Spleen (tissue), 11 donors: ENCODE results near the gene CCL8. TPM values are rescaled to one million over a fixed set of nuclear protein-coding genes. Genes with fewer than 3 reads are reported as not detected.

ENCODE experiments used
- DNase-seq: peaks from one replicate; pipeline ENCODE4 v3.0.0-alpha.2; 2020
- H3K27ac ChIP-seq, 8 donors: fragments of 200-600 bp; sonication (generic) in 7 of 8; 1 replicate in 4 of 8; 2 replicates in 4 of 8; pipeline versions ENCODE4 v1.5.0 to v1.8.0; 2016 to 2021; ENCODE audit warnings: inconsistent platforms in 4 of 8, mild to moderate bottlenecking in 4 of 8, moderate library complexity in 1 of 8
- H3K27me3 ChIP-seq, 7 donors: fragments of 200-600 bp; sonication (generic) in 6 of 7; replicated peaks in 1 of 7; 1 replicate in 4 of 7; 2 replicates in 3 of 7; pipeline versions ENCODE4 v1.5.0 to v1.8.0; 2016 to 2021; ENCODE audit warnings: inconsistent platforms in 3 of 7, mild to moderate bottlenecking in 1 of 7
- H3K36me3 ChIP-seq, 6 donors: fragments of 200-600 bp; sonication (generic) in 5 of 6; 1 replicate in 4 of 6; 2 replicates in 2 of 6; pipeline versions ENCODE4 v1.5.0 to v1.8.0; 2016 to 2021; ENCODE audit warnings: inconsistent platforms in 2 of 6
- H3K4me1 ChIP-seq, 6 donors: fragments of 200-600 bp; sonication (generic) in 5 of 6; 1 replicate in 3 of 6; 2 replicates in 3 of 6; pipeline versions ENCODE4 v1.5.0 to v1.8.0; 2016 to 2021; ENCODE audit warnings: inconsistent platforms in 3 of 6
- H3K4me3 ChIP-seq, 8 donors: fragments of 200-600 bp; sonication (generic) in 7 of 8; 1 replicate in 4 of 8; 2 replicates in 4 of 8; pipeline versions ENCODE4 v1.5.0 to v1.8.0; 2016 to 2021; ENCODE audit warnings: inconsistent platforms in 4 of 8, mild to moderate bottlenecking in 4 of 8, moderate library complexity in 2 of 8
- H3K9me3 ChIP-seq, 8 donors: fragments of 200-600 bp; sonication (generic) in 7 of 8; 1 replicate in 4 of 8; 2 replicates in 4 of 8; pipeline versions ENCODE4 v1.5.0 to v1.8.0; 2016 to 2021; ENCODE audit warnings: inconsistent platforms in 4 of 8
- CTCF ChIP-seq, 11 experiments: fragments of 200-600 bp in 7 of 11; fragments of 450-650 bp in 4 of 11; sonication (generic) in 4 of 11; IDR thresholded peaks in 8 of 11; conservative IDR thresholded peaks in 3 of 11; 1 replicate in 7 of 11; 2 replicates in 4 of 11; pipeline versions ENCODE4 v1.4.0 to v1.8.0; 2016 to 2021; ENCODE audit warnings: antibody characterized with exemption in 11 of 11, inconsistent platforms in 4 of 11, mild to moderate bottlenecking in 1 of 11
- POLR2A ChIP-seq, 3 donors: fragments of 450-650 bp; IDR thresholded peaks; one replicate each; pipeline ENCODE4 v1.5.1; 2017; ENCODE audit warnings: antibody characterized with exemption in 3 of 3, mild to moderate bottlenecking in 1 of 3
- POLR2AphosphoS5 ChIP-seq, 3 donors: sonication (generic); formaldehyde crosslinking; IDR thresholded peaks; one replicate each; pipeline ENCODE4 v1.5.1; 2017; ENCODE audit warnings: antibody characterized with exemption in 3 of 3
- WGBS, 5 donors: extraction: QIAGEN DNeasy Blood & Tissue Kit in 3 of 5; methylation state at CpG; one replicate each; pipeline versions ENCODE4 v1.1.5 to v1.1.7; 2013 to 2018; 5-methylcytosine and 5-hydroxymethylcytosine counted together
- intact Hi-C: fragments of 100-400 bp; cut with DNase I; formaldehyde crosslinking; loops from one replicate; pipeline ENCODE4 v1.15.0; 2023; ENCODE audit warnings: low total_unique reads
- polyA plus RNA-seq, 3 donors: library from polyadenylated mRNA; stranded (reverse); fragments of 200-250 nt; gene quantifications; one replicate each; pipeline ENCODE4 v1.2.1, GENCODE V29; 2013
- total RNA-seq, 7 donors: library from RNA; depleted of rRNA in 3 of 7; stranded (reverse); fragments of >200 nt in 3 of 7; fragmentation: NEBNext Ultra II Directional in 4 of 7; extraction: Animal tissue kit (Norgen Biotek cat#: 25700) in 4 of 7; gene quantifications; one replicate each; pipeline versions ENCODE4 v1.1.0 to v1.2.1, GENCODE V29; 2016 to 2021
- donor health status: healthy with polysubstance abuse.
- donor health status: DM: no; HTN: no; CAD: no; lungs with moderate emphysema.
- donor health status: DM: no; HTN: no; CAD: no.
- donor health status: Bipolar disorder and iron deficiency.
- donor health status: healthy.
- donor health status: DM: no; HTN: no; CAD: no.
- donor health status: DM: yes; HTN: yes; CAD: no.

CCL8 gene
- total and polyA plus RNA-seq, 10 donors: 0.33 to 0.95 (median 0.48) TPM; not detected in 5

DNA sequence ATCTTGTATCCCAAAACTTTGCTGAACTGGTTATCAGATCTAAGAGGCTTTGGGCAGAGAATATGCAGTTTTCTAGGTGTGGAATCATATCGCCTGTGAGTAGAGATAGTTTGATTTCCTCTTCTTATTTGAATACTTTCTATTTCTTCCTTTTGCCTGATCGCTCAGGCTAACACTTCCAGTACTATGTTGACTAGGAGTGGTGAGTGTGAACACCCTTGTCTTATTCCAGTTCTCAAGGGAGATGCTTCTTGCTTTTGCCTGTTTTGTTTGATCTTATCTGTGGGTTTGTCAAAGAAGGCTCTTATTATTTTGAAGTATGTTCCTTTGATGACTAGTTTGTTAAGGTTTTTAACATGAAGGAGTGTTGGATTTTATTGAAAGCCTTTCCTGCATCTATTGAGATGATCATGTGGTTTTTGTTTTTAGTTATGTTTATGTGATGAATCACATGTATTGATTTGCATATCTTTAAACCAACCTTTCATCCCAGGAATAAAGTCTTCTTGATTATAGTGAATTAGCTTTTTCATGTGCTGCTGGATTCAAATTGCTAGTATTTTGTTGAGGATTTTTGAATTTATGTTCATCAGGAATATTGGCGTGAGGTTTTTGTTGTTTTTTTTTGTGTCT is 20.0 kb downstream of the CCL8 start:
- Histone ChIP-seq H3K9me3 (peaks cover 0 to 6% (median 0%) of the 10 kb centered on the region in 8 donors), H3K36me3 (no peaks in the 10 kb centered on the region), H3K4me1 (no peaks in the 10 kb centered on the region), H3K27ac (no peak overlapping the region), H3K4me3 (no peak overlapping the region), H3K27me3 (peaks cover 0 to 24% (median 0%) of the 10 kb centered on the region in 7 donors)
- DNase-seq: no peak
- 80 to 91% (median 90%) methylated on average over 3 of the region's 3 CpGs for WGBS, 5 donors
- intact Hi-C loops: no loop called here
- TF ChIP-seq POLR2A (IDR thresholded peaks at IDR 0.05) (no peak), POLR2AphosphoS5 (IDR thresholded peaks at IDR 0.05) (no peak), CTCF (IDR thresholded peaks at IDR 0.05 in 8 of 11, conservative IDR thresholded peaks at IDR 0.05 in 3 of 11) (no peak)

GRCh38 chr17:34341916-34342315 is 22.7 kb downstream of the CCL8 start:
- intact Hi-C loops: no loop called here
- 74 to 97% (median 95%) methylated on average over 2 of the region's 2 CpGs for WGBS, 5 donors

GRCh38 chr17:34347063-34347462 is 27.8 kb downstream of the CCL8 start:
- DNase-seq: no peak
- no peaks in the 10 kb centered on the region for H3K9me3 ChIP-seq
- no peaks in the 10 kb centered on the region for H3K36me3 ChIP-seq
- no peak overlapping the region for H3K27ac ChIP-seq
- intact Hi-C loops: no loop called here
- WGBS, 5 donors: 55 to 72% (median 62%) methylated on average over 4 of the region's 4 CpGs
- TF ChIP-seq POLR2AphosphoS5 (IDR thresholded peaks at IDR 0.05): no peak
- TF ChIP-seq CTCF (IDR thresholded peaks at IDR 0.05 in 8 of 11, conservative IDR thresholded peaks at IDR 0.05 in 3 of 11): no peak
- TF ChIP-seq POLR2A (IDR thresholded peaks at IDR 0.05): no peak
- no peaks in the 10 kb centered on the region for H3K4me1 ChIP-seq
- no peak overlapping the region for H3K4me3 ChIP-seq
- H3K27me3 ChIP-seq: peaks cover 0 to 23% (median 0%) of the 10 kb centered on the region in 7 donors

More at GRCh38 chr17:34341916-34342315, 22.7 kb downstream of the CCL8 start:
- Histone ChIP-seq H3K27me3 (peaks cover 0 to 34% (median 0%) of the 10 kb centered on the region in 7 donors), H3K9me3 (no peaks in the 10 kb centered on the region), H3K27ac (no peak overlapping the region), H3K4me3 (no peak overlapping the region), H3K36me3 (no peaks in the 10 kb centered on the region), H3K4me1 (no peaks in the 10 kb centered on the region)
- no peak for TF ChIP-seq POLR2AphosphoS5 (IDR thresholded peaks at IDR 0.05)
- no peak for TF ChIP-seq CTCF (IDR thresholded peaks at IDR 0.05 in 8 of 11, conservative IDR thresholded peaks at IDR 0.05 in 3 of 11)
- no peak for TF ChIP-seq POLR2A (IDR thresholded peaks at IDR 0.05)
- no peak for DNase-seq

DNA sequence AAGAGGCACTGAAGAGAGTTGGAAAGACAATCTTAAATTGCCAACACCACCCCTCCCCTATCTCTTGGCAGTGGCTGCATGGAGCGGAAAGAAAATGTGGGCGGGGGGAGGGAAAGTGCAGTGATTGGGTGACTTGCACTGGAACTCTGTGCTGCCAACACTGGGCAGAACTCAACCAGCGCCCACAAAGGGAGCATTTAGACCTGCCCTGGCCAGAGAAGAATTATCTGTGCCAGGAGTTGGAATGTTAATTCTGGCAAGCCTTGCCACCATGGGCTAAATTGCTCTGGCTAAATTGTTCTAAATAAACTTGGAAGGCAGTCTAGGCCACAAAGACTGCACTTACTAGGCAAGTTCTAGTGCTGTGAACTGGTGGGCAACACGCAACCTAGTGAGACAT is 30.5 kb downstream of the CCL8 start:
- TF ChIP-seq CTCF (IDR thresholded peaks at IDR 0.05 in 8 of 11, conservative IDR thresholded peaks at IDR 0.05 in 3 of 11) (no peak), POLR2AphosphoS5 (IDR thresholded peaks at IDR 0.05) (no peak), POLR2A (IDR thresholded peaks at IDR 0.05) (no peak)
- no peak for DNase-seq
- no peak overlapping the region for H3K4me3 ChIP-seq
- no peak overlapping the region for H3K27ac ChIP-seq
- no peaks in the 10 kb centered on the region for H3K36me3 ChIP-seq
- intact Hi-C loops: no loop called here
- H3K4me1 ChIP-seq: no peaks in the 10 kb centered on the region
- WGBS, 5 donors: 65 to 91% (median 84%) methylated on average over 4 of the region's 4 CpGs
- H3K9me3 ChIP-seq: peaks cover 0 to 7% (median 0%) of the 10 kb centered on the region in 8 donors
- peaks cover 0 to 13% (median 0%) of the 10 kb centered on the region in 7 donors for H3K27me3 ChIP-seq
